ENCODE measurements around the gene TMPRSS2. TPM values are rescaled to one million over a fixed set of nuclear protein-coding genes. Genes with fewer than 3 reads are reported as not detected.

The TMPRSS2 gene
- total and polyA plus RNA-seq, 9 donors = 0.01 to 3.0 (median 1.2) TPM; not detected in 3

DNA sequence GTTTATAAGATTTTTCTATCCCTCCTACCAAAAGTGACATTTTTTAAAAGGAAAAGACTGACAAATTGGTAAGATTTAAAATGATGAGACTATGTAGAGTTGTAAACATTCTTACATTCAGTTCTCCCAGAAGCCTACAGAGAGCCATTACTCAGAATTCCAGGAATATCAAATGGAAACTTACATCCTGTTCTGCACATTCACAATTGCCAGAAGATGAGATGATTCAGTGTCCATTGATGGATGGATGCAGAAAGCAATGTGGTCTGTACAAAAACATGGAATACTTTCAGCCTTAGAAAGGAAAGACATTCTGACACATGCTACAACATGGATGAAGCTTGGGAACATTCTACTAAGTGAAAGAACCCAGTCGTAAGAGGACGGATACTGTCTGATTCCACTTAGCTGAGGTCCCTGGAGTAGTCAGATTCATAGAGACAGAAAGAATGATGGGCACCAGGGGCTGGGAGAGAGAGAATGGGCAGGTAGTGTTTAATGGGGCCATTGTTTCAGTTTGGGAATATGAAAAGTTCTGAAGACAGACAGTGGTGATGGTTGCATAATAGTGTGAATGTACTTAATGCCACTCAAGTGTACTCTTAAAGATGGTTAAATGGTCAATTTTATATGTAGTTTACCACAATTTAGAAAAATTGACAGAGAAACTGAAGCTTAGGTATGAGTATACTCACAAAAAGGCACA is 65.3 kb downstream of the TMPRSS2 start:
- Histone ChIP-seq H3K9me3 (no peaks in the 10 kb centered on the region), H3K27ac (no peak overlapping the region), H3K4me1 (ENCODE audit: insufficient read depth) (no peaks in the 10 kb centered on the region), H3K36me3 (no peaks in the 10 kb centered on the region), H3K4me3 (no peak overlapping the region), H3K27me3 (no peaks in the 10 kb centered on the region)
- no peak for TF ChIP-seq EP300 (IDR thresholded peaks at IDR 0.05)
- TF ChIP-seq, protein P1, sequence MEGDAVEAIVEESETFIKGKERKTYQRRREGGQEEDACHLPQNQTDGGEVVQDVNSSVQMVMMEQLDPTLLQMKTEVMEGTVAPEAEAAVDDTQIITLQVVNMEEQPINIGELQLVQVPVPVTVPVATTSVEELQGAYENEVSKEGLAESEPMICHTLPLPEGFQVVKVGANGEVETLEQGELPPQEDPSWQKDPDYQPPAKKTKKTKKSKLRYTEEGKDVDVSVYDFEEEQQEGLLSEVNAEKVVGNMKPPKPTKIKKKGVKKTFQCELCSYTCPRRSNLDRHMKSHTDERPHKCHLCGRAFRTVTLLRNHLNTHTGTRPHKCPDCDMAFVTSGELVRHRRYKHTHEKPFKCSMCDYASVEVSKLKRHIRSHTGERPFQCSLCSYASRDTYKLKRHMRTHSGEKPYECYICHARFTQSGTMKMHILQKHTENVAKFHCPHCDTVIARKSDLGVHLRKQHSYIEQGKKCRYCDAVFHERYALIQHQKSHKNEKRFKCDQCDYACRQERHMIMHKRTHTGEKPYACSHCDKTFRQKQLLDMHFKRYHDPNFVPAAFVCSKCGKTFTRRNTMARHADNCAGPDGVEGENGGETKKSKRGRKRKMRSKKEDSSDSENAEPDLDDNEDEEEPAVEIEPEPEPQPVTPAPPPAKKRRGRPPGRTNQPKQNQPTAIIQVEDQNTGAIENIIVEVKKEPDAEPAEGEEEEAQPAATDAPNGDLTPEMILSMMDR (IDR thresholded peaks at IDR 0.05) = no peak
- TF ChIP-seq POLR2A (IDR thresholded peaks at IDR 0.05) = no peak
- DNase-seq = no peak
- intact Hi-C loops (cut with DNase I) = no loop called here
- 91 to 95% (median 95%) methylated on average over 2 of the region's 2 CpGs for WGBS, 3 donors

DNA sequence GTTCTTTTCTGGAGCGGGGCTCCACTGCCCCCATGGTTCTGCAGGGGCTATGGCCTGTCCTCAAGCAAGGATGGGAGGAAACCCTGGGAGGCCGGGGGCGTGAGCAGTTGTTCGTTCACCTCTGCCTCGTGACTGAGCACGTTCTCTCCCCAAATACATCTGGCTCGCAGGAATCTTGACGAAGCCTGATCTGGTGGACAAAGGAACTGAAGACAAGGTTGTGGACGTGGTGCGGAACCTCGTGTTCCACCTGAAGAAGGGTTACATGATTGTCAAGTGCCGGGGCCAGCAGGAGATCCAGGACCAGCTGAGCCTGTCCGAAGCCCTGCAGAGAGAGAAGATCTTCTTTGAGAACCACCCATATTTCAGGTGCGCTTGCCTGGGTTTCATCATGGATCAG is 66.4 kb downstream of the TMPRSS2 start:
- Histone ChIP-seq H3K27ac (no peak overlapping the region), H3K9me3 (no peaks in the 10 kb centered on the region), H3K4me1 (ENCODE audit: insufficient read depth) (no peaks in the 10 kb centered on the region), H3K4me3 (no peak overlapping the region), H3K27me3 (no peaks in the 10 kb centered on the region), H3K36me3 (no peaks in the 10 kb centered on the region)
- no peak for DNase-seq
- TF ChIP-seq EP300 (IDR thresholded peaks at IDR 0.05) (no peak), POLR2A (IDR thresholded peaks at IDR 0.05) (no peak)
- TF ChIP-seq, protein P1 (IDR thresholded peaks at IDR 0.05) = no peak
- WGBS, 3 donors = 89 to 94% (median 90%) methylated on average over 14 of the region's 14 CpGs
- intact Hi-C loops (cut with DNase I) = no loop called here

DNA sequence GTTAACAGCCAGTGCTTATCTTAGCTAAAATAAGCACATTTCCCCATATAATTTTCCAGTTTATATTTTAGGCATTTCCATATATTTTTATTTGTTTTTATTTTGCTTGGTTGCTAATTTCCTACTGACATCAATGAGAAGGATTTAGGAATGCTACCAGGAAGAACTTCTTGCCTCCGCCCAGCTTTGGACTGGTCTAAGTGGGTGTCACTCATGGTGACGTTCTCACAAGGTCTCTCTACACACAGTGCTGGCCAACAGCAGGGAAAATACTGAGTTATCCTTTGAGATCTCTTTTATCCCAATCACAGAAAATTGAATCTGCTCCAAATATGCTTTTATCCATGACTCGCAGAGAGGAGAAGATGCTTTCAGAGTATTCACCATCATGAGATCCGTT is 68.7 kb downstream of the TMPRSS2 start:
- H3K4me3 ChIP-seq = no peak overlapping the region
- no peak for DNase-seq
- intact Hi-C loops (cut with DNase I) = no loop called here
- no peak for TF ChIP-seq POLR2A (IDR thresholded peaks at IDR 0.05)
- no peak for TF ChIP-seq EP300 (IDR thresholded peaks at IDR 0.05)
- TF ChIP-seq, protein P1 (IDR thresholded peaks at IDR 0.05) = no peak
- no peaks in the 10 kb centered on the region for H3K36me3 ChIP-seq
- H3K9me3 ChIP-seq = no peaks in the 10 kb centered on the region
- no peak overlapping the region for H3K27ac ChIP-seq
- 68 to 95% (median 75%) methylated on average over 4 of the region's 4 CpGs for WGBS, 3 donors
- H3K4me1 ChIP-seq (ENCODE audit: insufficient read depth) = no peaks in the 10 kb centered on the region
- H3K27me3 ChIP-seq = no peaks in the 10 kb centered on the region

DNA sequence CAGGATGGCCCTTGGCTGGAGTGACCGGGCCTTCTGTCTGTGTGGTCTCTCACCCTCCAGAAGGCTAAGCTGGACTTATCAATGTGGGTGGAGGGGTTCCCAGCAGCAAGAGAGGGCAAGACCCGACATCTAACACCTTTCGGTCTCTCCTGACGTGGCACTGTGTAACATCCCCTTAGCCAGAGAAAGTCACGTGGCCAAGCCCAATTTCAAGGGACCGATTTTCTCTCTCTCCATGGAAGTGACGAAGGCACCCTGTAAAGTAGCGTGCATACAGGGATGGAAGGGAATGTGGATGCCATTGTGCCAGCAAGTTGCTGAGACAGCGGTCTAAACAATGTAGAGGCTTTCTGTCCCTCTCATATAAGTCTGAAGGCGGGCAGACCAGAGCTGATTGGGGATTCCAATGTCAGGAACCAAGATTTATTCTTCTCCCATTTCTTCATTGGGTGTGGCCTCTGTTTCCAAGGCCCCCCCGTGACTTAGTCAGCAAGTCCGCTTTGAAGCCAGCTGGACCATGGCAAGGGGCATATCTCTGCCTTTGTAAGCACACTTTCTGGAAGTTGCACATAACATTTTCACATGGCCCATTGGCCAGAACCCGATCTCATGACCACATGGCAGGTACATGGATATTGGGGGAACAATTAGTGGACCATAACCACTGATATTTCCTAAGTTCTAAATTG is 69.4 kb downstream of the TMPRSS2 start:
- no peaks in the 10 kb centered on the region for H3K36me3 ChIP-seq
- WGBS, 3 donors = 84 to 94% (median 93%) methylated on average over 13 of the region's 13 CpGs
- no peak for DNase-seq
- no peak for TF ChIP-seq EP300 (IDR thresholded peaks at IDR 0.05)
- TF ChIP-seq, protein P1 (IDR thresholded peaks at IDR 0.05) = no peak
- TF ChIP-seq POLR2A (IDR thresholded peaks at IDR 0.05) = no peak
- H3K4me3 ChIP-seq = no peak overlapping the region
- H3K9me3 ChIP-seq = no peaks in the 10 kb centered on the region
- H3K27me3 ChIP-seq = no peaks in the 10 kb centered on the region
- intact Hi-C loops (cut with DNase I) = no loop called here
- no peak overlapping the region for H3K27ac ChIP-seq
- no peaks in the 10 kb centered on the region for H3K4me1 ChIP-seq (ENCODE audit: insufficient read depth)
